NCI-H1048 (cell line): ENCODE measurements around the gene SMAD4.
"Not testable (repeated sequence)": the region's sequence is repeated elsewhere in the genome, so short reads cannot be mapped to it uniquely, and the experiment has no call there.

ENCODE experiments used
- DNase-seq: peaks from one replicate; lab custom pipeline; 2025; lab: John Stamatoyannopoulos, UW

The SMAD4 gene

DNA sequence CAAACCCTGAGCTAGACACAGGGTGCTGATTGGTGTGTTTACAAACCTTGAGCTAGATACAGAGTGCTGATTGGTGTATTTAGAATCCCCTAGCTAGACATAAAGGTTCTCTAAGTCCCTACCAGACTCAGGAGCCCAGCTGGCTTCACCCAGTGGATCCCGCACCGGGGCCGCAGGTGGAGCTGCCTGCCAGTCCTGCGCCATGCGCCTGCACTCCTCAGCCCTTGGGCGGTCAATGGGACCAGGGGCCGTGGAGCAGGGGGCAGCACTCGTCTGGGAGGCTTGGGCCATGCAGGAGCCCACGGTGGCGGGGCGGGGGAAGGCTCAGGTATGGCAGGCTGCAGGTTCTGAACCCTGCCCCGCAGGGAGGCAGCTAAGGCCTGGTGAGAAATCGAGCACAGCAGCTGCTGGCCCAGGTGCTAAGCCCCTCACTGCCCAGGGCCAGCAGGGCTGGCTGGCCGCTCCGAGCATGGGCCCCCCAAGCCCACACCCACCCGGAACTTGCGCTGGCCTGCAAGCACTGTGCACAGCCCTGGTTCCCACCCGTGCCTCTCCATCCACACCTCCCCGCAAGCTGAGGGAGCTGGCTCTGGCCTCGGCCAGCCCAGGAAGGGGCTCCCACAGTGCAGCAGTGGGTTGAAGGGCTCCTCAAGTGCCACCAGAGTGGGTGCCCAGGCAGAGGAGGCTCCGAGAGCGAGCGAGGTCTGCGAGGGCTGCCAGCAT is 81.8 kb downstream of the SMAD4 start:
- DNase-seq, result not testable (repeated sequence)

DNA sequence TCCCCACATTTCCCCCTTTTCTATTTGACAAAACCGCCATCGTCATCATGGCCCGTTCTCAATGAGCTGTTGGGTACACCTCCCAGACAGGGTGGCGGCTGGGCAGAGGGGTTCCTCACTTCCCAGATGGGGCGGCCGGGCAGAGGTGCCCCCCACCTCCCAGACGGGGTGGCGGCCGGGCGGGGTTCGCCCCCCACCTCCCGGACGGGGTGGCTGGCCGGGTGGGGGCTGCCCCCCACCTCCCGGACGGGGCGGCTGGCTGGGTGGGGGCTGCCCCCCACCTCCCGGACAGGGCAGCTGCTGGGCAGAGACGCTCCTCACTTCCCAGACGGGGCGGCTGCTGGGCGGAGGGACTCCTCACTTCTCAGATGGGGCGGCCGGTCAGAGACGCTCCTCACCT is 87.0 kb downstream of the SMAD4 start:
- DNase-seq, result not testable (repeated sequence)

DNA sequence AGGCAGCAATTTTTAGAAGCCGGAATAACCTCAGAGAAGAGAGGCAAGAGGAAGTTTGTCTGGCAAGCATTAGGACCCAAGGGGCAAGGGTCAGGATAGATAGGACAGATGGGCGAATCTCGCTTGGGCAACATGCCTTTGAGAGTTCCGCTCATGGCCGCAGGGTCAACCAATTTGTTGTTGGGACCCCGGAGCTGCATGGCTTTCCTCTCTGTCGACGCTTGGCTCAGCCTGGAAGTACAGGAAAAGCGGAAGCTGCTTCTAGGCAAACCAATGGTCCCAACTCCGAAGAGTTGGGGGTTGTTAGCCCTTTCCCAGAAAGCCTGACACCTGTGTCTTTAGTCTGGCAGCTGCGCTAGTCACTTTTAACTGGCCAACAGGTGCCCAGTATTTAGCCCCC is 89.5 kb downstream of the SMAD4 start:
- not testable (repeated sequence) for DNase-seq

DNA sequence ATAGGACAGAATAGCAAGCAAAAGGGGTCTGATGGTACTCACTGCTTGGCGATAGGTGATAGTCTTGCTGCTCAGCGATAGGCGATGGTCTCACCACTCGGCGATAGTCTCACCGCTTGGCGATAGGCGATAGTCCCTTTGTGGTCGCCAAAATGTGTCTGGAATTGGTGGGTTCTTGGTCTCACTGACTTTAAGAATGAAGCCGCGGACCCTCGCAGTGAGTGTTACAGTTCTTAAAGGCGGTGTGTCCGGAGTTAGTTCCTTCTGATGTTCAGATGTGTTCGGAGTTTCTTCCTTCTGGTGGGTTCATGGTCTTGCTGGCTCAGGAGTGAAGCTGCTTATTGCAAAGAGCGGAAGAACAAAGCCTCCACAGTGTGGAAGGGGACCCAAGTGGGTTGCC is 90.0 kb downstream of the SMAD4 start:
- not testable (repeated sequence) for DNase-seq

DNA sequence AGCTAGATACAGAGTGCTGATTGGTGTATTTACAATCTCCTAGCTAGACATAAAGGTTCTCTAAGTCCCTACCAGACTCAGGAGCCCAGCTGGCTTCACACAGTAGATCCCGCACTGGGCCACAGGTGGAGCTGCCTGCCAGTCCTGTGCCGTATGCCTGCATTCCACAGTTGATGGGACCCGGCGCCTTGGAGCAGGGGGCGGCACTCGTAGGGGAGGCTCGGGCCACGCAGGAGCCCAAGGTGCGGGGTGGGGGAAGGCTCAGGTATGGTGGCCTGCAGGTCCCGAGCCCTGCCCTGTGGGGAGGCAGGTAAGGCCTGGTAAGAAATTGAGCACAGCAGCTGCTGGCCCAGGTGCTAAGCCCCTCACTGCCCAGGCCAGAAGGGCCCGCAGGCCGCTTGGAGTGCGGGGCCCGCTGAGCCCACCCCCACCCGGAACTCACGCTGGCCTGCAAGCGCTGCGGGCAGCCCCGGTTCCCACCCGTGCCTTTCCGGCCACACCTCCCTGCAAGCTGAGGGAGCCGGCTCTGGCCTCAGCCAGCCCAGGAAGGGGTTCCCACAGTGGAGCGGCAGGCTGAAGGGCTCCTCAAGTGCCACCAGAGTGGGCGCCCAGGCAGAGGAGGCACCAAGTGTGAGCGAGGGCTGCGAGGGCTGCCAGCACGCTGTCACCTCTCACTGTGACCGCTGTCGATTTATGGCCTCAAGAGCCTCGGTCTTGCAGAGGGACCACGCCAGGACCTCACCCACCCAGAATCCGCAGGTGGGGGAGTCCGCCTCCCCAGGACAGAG is 91.0 kb downstream of the SMAD4 start:
- DNase-seq, result no peak

DNA sequence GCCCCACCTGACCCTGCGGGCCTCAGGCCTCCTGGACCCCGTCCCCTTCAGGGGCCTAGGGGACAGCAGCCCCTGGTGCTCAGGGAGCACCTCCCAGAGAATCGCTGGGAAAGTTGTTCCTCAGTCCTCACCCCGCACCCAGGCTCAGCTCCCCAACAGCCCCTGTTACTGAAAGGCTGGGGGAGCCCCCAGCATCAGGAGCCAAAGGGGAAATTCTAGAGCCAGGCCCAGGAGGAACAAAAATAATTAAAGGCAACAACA is 91.5 kb downstream of the SMAD4 start:
- no peak for DNase-seq

DNA sequence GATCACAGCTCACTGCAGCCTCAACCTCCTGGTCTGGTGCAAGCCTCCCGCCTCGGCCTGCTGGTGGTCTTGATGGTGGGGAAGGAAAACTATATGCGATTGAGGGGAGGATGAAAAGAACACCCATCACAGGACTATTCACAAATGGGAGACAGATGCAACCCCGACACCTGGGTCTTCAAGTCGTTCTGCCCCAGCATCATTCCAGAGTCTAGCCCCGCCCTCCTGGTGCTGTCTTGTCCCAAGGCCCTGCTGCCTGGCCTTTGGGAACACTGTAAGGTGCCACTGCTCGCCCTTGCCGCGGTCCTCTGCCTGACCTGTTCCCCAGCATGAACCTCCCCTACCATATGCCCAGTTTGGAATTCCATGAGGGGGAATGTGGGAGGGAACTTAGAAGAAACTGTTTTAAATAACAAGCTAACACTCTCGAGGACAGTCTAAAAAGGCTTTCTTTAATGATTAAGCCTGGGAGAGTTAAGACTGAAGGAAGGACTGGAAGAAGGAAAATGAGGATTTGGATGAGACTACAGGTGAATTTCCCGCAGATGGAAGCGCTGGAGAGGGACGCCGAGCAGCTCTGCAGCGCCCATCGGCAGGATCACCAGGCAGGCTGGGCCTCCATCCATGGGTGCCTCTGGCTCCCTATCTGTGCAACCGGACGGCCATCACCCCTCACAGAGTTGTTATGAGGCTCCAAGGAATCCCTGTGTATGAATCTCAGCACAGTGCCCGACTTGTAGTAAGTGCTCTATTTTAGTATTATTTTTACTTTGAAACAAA is 92.4 kb downstream of the SMAD4 start:
- no peak for DNase-seq

DNA sequence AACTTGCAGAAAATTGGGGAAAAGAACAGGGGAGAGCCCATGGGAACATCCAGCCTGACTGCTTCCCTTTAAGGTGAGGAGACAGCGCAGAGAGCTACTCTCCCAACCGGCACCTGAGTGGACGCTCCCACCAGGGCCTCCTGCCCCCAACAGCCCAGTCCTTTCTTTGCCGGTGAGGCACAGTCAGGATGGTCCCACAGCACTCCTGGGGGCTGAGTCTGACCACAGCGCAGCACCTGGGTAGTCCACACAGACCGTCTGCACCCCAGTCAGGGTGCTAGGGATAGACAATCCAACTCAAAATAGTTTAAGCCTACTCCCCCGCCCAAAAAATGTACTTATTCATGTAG is 93.0 kb downstream of the SMAD4 start:
- DNase-seq, result no peak

DNA sequence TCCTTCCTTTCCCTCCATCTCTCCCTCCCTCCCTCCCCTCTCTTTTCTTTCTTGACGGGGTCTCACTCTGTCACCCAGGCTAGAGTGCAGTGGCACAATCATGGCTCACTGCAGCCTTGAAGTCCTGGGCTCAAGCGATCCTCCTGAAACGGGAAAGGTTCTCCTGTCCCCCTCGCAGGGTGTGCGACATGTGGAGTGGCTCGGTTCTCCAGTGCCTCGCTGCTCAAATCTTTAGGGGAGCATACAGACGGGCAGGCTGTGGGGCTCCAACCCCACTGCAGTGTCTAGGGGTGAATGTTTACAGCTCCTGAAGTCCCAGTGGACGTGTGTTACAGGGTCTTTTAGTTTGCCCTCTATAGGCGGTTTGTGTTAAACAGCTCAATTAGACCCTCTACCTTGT is 93.5 kb downstream of the SMAD4 start:
- no peak for DNase-seq

DNA sequence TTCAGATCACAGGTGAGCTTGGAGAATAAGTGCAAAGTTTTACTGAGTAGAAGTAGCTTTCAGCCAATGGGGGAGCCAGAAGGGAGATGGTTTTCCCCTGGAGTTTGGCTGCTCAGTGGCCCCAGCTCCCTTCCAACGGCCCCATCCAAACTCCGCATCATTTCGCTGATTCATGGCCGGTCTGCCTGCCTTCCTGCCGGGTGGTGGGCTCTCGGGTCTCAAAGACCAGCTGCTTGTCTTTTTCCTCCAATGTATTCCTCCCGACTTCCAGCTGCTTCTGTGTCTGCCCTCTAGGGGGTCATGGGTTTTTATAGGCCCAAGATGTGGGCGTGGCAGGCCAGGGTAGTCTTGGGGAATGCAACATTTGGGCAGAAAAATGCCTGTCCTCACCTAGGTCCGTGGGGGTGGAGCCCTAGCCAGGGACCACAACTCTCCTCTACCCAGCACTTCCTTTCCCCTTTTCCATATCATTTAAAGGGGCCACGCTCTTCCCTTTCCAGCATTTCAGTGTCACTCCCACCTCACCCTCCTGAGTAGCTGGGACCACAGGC is 94.0 kb downstream of the SMAD4 start:
- DNase-seq, result no peak

DNA sequence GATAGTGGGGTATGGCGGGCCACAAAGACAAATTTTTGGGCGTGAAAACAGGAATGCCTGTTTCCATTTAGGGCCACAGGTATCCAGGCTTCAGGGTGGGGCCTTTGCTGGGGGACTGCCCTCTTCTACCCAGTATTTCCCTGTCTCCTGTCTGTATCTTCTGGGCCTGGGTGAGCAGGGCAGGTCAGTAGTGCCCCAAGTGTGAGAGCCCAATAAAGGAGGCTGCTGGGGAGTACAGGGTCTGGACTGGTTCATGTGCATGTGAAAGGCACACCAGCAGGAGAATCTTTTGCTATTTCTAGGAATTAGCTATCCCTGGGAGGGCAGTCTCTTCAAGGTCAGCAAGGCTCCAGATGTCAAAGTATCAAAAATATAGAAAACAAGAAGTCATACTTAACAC is 96.0 kb downstream of the SMAD4 start:
- no peak for DNase-seq

DNA sequence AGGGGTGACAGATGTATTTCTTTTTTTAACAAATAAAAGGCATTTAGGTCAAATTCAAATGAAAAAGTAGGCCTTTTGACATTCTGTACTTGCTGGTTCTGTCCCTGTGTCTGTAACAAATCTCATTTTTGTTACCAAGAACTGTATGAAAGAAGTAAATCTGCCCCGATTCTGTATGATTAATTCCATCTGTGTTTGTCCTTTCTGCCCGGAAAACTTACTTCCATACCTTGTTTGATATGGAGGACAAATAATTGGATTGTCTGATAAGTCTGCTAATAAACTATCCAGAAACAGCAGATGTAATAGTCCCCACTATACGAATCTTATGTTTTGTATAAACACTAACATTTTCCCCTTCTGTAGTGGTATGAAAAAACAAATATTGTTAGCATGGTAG is 97.7 kb downstream of the SMAD4 start:
- no peak for DNase-seq

DNA sequence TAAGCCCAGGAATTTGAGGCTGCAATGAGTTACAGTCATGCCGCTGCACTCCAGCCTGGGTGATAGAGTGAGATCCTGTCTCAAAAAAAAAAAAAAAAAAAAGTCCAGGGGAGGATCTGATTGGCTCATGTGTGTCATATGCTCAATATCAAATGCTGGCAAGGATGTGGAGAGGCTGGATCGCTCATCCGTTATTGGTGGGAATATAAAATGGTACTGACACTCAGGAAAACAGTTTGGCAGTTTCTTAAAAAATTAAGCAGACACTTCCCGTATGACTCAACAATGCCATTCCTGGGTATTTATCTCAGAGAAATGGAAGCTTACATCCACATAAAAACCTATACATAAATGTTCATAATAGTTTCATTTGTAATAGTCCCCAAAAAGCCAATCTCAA is 98.5 kb downstream of the SMAD4 start:
- DNase-seq, result no peak

DNA sequence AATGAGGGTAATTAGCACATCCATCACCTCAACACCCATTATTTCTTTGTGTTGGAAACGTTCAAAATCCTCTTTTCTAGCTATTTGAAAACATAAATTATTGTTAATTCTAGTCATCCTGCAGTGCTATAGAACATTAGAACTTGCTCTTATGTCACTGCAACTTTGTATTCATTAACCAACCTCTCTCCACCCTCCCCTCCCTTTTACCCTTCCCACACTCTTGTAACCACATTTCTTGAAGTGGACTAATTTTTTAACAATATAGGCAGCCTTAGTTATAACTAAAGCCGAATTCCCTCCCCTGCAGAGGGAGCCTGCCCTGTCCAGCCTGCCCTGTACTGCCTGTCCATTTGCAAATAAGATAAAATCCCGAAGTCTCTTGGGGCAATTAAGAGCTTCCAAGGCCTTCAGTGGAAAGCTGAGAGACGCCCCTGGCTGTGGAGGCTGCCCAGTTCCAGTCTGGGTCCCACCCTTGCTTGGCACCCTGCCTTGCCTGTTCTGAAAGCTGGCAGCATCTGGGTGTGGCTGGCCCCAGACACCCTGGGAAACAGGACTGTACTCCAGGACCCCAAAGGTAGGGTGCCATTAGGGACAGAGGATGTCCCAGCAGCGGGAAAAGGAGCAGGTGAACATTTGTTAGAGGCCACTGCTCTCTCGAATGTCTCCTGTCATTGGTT is 102.4 kb downstream of the SMAD4 start:
- no peak for DNase-seq

DNA sequence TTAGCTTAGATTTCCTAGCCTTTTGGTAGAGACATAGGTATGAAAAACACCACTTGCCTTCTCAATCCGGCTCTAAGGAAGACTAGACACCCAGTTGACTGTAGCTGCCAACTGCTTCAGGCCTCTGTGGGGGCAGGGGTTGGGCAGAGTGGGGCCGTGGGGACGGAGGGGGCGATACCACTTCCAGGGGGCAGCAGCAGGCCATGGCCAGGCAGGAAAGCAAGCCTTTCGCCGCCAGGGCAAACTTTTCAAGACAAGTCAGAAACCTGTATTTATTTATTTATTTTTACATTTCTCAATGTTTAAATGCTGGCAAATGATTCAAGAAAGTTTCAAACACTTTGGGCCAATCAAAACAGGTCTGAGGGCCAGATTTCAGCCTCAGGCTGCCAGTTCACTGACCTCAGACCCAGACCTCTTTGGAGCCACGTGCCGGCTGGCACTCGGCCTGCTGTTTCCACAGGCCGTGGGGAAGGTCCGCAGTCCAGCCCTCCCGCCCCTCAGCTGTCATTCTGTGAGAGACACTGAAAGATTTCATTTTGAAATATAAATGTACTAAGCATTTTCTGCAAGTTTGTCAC is 103.7 kb downstream of the SMAD4 start:
- no peak for DNase-seq
